Ovary (tissue), 3 donors: ENCODE results near the gene IGSF21.

Experiments used
- POLR2A ChIP-seq: fragments of 450-650 bp; IDR thresholded peaks from one replicate; pipeline ENCODE4 v1.6.1; 2017; ENCODE audit warnings: antibody characterized with exemption, mild to moderate bottlenecking, moderate library complexity
- TF ChIP-seq, protein P1 (sequence below), 3 donors: fragments of 450-650 bp in 2 of 3; fragments of 200-600 bp in 1 of 3; IDR thresholded peaks; one replicate each; pipeline versions ENCODE4 v1.5.1 to v1.8.0; 2016 to 2022; ENCODE audit warnings: antibody characterized with exemption in 3 of 3, mild to moderate bottlenecking in 1 of 3
- donor health status: DM: no; HTN: no; CAD: no.

- TF ChIP-seq, protein P1, sequence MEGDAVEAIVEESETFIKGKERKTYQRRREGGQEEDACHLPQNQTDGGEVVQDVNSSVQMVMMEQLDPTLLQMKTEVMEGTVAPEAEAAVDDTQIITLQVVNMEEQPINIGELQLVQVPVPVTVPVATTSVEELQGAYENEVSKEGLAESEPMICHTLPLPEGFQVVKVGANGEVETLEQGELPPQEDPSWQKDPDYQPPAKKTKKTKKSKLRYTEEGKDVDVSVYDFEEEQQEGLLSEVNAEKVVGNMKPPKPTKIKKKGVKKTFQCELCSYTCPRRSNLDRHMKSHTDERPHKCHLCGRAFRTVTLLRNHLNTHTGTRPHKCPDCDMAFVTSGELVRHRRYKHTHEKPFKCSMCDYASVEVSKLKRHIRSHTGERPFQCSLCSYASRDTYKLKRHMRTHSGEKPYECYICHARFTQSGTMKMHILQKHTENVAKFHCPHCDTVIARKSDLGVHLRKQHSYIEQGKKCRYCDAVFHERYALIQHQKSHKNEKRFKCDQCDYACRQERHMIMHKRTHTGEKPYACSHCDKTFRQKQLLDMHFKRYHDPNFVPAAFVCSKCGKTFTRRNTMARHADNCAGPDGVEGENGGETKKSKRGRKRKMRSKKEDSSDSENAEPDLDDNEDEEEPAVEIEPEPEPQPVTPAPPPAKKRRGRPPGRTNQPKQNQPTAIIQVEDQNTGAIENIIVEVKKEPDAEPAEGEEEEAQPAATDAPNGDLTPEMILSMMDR (IDR thresholded peaks at IDR 0.05), result no peak
- TF ChIP-seq POLR2A, result no peak
These were observed 17.0 kb upstream of the IGSF21 start for GRCh38 chr1:18090636-18091035.
